Osteocyte (in vitro differentiated cells): ENCODE data around the gene DNAJC5. TPM values are rescaled to one million over a fixed set of nuclear protein-coding genes. Genes with fewer than 3 reads are reported as not detected.

ENCODE experiments used
- DNase-seq: peaks from one replicate; pipeline ENCODE4 v3.0.0; 2021; ENCODE audit warnings: mixed read lengths; ENCODE audit not compliant: unreplicated experiment; ENCODE audit errors: extremely low spot score
- H3K27ac Mint-ChIP-seq: one replicate; pipeline ENCODE4 v1.8.0; 2021; ENCODE audit warnings: mild to moderate bottlenecking, mixed read lengths; ENCODE audit not compliant: unreplicated experiment
- H3K27me3 Mint-ChIP-seq: one replicate; pipeline ENCODE4 v1.8.0; 2021; ENCODE audit warnings: mixed read lengths; ENCODE audit not compliant: unreplicated experiment
- H3K36me3 Mint-ChIP-seq: one replicate; pipeline ENCODE4 v1.8.0; 2021; ENCODE audit warnings: mixed read lengths; ENCODE audit not compliant: unreplicated experiment
- H3K4me1 Mint-ChIP-seq: one replicate; pipeline ENCODE4 v1.8.0; 2021; ENCODE audit warnings: mixed read lengths; ENCODE audit not compliant: unreplicated experiment
- H3K4me3 Mint-ChIP-seq: one replicate; pipeline ENCODE4 v1.8.0; 2021; ENCODE audit warnings: mild to moderate bottlenecking, moderate library complexity, mixed read lengths; ENCODE audit not compliant: unreplicated experiment
- H3K9me3 Mint-ChIP-seq: one replicate; pipeline ENCODE4 v1.8.0; 2021; ENCODE audit warnings: mixed read lengths; ENCODE audit not compliant: unreplicated experiment
- total RNA-seq: library from RNA; stranded (reverse); gene quantifications from 2 replicates; pipeline ENCODE4 v1.2.1, GENCODE V29; 2021
- TF ChIP-seq, protein P1 (sequence below): fragments of 200-600 bp; sonication (generic); IDR thresholded peaks from 2 replicates; pipeline ENCODE4 v1.5.0; 2021; ENCODE audit warnings: antibody characterized with exemption, mild to moderate bottlenecking, moderate library complexity

DNAJC5 gene
- total RNA-seq, 1 donor from 2014 or later = 41.2 TPM

DNA sequence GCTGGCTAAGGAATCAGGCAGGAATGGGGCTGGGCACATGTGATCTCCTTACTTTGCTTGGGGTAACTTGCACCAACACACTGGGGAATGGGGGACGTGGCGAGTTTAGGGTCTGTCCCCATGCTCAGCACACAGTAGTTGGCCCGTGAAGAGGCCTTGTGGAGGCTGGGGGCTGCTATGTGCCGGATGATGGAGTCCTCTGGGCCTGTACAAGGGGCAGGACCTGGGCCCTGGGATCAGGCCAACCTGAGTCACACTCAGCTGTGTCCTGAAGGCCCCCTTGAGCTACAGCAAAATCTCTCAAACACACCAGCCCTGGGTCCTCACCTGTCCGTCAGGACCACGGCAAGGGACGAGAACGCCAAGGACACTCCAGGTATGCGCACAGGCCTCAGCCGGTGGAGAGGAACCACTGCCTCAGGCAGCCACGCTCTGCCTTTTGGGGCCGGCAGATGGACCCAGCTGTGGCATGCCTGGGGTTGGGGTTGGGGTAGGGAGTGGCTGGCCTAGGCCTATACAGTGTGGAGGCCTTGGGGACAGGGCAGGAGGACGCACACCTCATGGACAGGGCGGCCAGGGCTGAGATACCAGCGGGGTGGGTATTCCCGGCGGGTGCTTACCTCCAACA is 50.2 kb downstream of the DNAJC5 start:
- no peaks in the 10 kb centered on the region for H3K9me3 Mint-ChIP-seq
- H3K4me1 Mint-ChIP-seq = peaks cover 30% of the 10 kb centered on the region
- H3K27ac Mint-ChIP-seq = no peak overlapping the region
- no peak overlapping the region for H3K4me3 Mint-ChIP-seq
- TF ChIP-seq, protein P1, sequence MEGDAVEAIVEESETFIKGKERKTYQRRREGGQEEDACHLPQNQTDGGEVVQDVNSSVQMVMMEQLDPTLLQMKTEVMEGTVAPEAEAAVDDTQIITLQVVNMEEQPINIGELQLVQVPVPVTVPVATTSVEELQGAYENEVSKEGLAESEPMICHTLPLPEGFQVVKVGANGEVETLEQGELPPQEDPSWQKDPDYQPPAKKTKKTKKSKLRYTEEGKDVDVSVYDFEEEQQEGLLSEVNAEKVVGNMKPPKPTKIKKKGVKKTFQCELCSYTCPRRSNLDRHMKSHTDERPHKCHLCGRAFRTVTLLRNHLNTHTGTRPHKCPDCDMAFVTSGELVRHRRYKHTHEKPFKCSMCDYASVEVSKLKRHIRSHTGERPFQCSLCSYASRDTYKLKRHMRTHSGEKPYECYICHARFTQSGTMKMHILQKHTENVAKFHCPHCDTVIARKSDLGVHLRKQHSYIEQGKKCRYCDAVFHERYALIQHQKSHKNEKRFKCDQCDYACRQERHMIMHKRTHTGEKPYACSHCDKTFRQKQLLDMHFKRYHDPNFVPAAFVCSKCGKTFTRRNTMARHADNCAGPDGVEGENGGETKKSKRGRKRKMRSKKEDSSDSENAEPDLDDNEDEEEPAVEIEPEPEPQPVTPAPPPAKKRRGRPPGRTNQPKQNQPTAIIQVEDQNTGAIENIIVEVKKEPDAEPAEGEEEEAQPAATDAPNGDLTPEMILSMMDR = no peak
- no peaks in the 10 kb centered on the region for H3K27me3 Mint-ChIP-seq
- no peak for DNase-seq
- no peaks in the 10 kb centered on the region for H3K36me3 Mint-ChIP-seq

DNA sequence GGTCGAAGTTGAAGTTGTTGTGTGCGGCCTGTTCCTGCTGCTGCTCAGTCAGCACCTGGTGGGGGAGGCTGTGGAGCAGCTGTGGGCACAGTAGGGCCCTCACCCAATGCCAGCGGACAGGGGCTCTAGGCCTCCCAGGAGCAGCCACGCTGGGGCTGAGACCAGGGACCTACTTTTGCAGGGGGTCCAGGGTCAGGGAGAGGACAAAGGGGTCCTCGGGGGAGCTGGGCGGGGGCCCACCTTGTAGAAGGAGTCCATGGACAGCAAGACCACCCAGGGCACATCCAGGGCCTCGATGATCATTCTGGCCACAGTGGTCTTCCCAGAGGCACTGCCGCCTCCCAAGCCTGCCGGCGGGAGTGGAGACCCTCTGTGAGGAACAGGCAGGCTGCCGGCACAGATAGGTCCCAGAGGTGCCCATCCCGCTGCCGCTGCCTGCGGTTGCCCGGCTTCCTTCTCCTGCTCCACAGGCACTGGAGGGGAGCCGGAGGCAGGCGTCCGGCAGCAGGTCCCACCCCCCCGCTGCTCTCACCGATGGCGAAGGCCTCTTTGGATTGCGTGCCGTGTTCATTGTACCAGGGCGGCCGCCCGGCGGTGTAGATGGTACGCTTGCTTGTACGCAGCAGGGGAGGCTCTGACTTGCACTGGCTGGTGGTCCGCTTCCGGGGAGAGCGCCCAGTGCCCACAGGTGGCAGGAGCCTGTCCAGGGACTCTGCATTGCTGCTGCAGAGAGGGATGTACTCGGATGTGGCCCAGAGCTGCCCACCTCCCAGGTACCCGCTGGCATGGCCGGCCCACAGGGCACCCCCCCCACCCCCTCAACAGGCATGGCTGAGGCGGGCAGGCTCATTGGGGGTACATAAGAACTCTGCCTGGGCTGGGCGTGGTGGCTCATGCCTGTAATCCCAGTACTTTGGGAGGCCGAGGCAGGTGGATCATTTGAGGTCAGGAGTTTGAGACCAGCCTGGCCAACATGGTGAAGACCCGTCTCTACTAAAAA is 51.3 kb downstream of the DNAJC5 start:
- no peaks in the 10 kb centered on the region for H3K27me3 Mint-ChIP-seq
- TF ChIP-seq, protein P1 = no peak
- peaks cover 34% of the 10 kb centered on the region for H3K4me1 Mint-ChIP-seq
- peak overlapping the region; percentile 41 for H3K27ac Mint-ChIP-seq
- H3K9me3 Mint-ChIP-seq = no peaks in the 10 kb centered on the region
- DNase-seq = no peak
- no peaks in the 10 kb centered on the region for H3K36me3 Mint-ChIP-seq
- H3K4me3 Mint-ChIP-seq = no peak overlapping the region

DNA sequence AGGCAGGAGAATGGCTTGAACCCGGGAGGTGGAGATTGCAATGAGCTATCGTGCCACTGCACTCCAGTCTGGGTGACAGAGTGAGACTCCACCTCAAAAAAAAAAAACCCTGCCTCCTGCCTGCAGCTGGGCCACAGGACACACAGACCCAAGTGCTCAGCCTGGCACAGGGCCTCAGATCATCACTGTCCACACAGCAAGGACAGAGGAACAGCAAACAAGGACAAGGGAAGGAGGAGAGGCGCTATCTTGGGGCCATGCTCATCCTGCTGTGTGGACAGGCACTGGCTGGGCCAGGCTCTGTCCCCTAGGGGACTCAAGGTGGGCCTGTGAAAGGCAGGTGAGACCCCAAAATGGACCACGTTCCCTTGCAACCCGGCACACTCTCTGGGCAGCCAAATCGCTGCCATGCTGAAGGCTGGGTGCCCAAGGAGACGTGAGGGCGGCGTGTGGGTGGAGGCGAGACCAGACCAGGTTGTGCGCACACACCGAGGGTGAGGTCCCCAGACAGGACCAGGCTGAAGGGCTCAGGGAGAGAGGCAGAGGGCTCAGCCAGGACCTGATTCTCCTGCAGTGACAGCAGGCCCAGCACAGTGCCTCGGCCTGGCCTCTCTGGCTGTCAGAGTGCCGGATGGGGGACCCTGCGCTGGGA is 52.2 kb downstream of the DNAJC5 start:
- no peaks in the 10 kb centered on the region for H3K9me3 Mint-ChIP-seq
- TF ChIP-seq, protein P1 = no peak

DNA sequence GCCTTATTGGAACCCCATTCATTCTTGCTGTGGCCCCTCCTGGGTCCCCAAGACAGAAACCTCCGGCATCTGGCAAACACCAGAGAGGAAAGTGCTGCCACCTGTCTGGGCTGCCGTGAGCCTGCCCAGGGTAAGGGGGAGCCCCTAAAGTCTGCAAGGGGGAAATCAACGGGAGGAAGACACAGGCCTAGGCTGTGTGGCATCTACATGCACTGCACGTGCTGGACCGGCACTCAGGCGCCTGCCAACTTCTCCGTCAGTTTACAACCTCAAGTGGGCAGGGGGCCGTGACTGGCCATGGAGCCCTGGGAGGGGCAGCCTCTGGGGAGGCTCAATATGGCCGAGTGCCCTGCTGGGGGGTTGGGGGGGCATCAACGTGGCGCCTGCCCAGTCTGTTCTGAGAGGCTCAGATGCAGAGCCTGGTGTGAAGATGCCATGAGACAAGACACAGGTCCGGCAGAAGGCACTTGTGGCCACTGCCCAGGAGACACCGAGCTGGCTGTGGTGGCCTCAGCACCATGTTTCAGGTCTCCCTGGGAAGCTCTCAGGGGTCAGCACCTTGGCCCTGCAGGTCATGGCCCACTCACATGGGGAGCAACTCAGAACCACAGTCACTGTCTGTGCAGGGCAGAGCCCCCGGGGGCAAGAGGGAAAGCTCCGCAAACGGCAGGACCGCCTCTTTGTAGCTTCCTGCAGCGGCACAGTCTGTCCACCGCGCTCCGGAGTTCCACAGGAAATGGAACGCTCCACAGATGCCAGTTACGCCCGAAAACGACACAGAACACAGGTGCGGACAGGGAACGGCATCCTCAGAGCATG is 52.9 kb downstream of the DNAJC5 start:
- peaks cover 33% of the 10 kb centered on the region for H3K4me1 Mint-ChIP-seq
- TF ChIP-seq, protein P1 = no peak
- no peaks in the 10 kb centered on the region for H3K36me3 Mint-ChIP-seq
- no peak overlapping the region for H3K4me3 Mint-ChIP-seq
- H3K9me3 Mint-ChIP-seq = no peaks in the 10 kb centered on the region
- no peak for DNase-seq
- H3K27ac Mint-ChIP-seq = peak overlapping the region; percentile 47
- H3K27me3 Mint-ChIP-seq = no peaks in the 10 kb centered on the region

More for the DNA sequence above, 52.2 kb downstream of the DNAJC5 start:
- Mint-ChIP-seq H3K36me3 (no peaks in the 10 kb centered on the region), H3K27me3 (no peaks in the 10 kb centered on the region), H3K27ac (peak overlapping the region; percentile 41), H3K4me3 (no peak overlapping the region), H3K4me1 (peaks cover 35% of the 10 kb centered on the region)
- DNase-seq = no peak
